H4 (cell line): ENCODE measurements around the gene RTL10. TPM values are rescaled to one million over a fixed set of nuclear protein-coding genes. Genes with fewer than 3 reads are reported as not detected.
"Not testable (repeated sequence)": the region's sequence is repeated elsewhere in the genome, so short reads cannot be mapped to it uniquely, and the experiment has no call there.

Source experiments
- DNase-seq: peaks from one replicate; pipeline ENCODE4 v3.0.0-alpha.2; 2015; ENCODE audit warnings: low spot score
- total RNA-seq: library from RNA; depleted of rRNA; stranded (reverse); fragments of >200 nt; shearing (Covaris generic); gene quantifications from 2 replicates; pipeline ENCODE4 v1.2.3, GENCODE V29; 2014

Gene RTL10
- total RNA-seq, 1 experiment from 2014 or later, result 2.3 TPM

GRCh38 chr22:19844377-19845053 lies 10.2 kb downstream of the RTL10 start:
- DNase-seq, result no peak

- no peak for DNase-seq
Measured at GRCh38 chr22:19843857-19844376, 10.8 kb downstream of the RTL10 start.

GRCh38 chr22:19843107-19843856 lies 11.4 kb downstream of the RTL10 start:
- DNase-seq, result no peak

GRCh38 chr22:19842393-19843106 lies 12.1 kb downstream of the RTL10 start:
- no peak for DNase-seq

GRCh38 chr22:19841641-19842392 lies 12.9 kb downstream of the RTL10 start:
- DNase-seq, result no peak

GRCh38 chr22:19840955-19841640 lies 13.6 kb downstream of the RTL10 start:
- DNase-seq, result no peak

DNA sequence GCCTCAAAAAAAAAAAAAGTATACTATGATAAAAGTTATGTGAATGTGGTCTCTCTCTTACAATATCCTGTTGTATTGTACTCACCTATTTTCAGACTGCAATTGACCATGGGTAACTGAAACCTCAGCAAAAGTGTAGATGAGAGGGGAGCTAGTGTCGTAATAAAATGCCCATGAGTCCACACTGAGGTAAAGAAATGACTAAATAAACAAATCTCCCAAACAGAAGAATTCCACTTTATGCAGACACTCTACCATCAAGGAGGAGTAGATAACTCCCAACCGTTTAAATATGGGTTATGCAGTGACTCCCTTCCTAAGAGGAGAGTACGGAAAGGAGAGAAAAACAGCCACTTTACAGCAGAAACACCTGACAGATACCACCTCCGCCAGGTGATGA lies 14.6 kb downstream of the RTL10 start:
- no peak for DNase-seq

DNA sequence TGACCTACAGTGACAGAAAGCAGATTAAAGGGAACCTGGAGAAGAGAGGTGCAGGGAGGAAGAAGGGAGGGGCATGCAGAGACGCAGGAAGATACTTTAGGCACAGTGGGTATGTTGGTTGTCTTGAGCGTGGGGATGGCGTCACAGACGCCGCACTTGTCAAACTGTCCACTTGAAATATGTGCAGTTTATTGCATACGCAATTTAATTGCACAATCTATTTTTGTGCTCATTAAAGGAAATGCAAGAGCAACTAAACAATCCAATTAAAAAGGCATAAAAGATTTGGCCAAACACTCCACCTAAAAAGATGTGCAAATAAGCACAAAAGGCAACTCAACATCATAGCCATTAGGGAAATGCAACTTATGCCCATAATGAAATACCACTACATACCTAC lies 16.8 kb downstream of the RTL10 start:
- no peak for DNase-seq

DNA sequence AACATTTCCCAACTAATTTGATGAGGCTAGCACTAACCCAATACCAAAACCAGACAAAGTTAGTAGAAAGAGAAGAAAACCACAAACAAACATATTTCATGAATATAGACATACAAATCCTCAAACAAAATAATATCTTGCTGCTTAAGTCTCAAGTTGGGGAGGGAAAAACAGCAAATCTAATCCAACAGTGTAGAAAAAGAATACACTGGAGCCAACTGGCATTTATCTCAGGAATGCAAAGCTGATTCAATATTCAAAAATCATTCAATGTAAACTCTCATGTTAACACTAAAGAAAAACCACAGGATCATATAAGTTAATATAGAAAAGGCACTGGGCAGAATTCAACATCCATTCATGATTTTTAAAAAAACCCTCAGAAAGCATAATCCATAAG lies 18.2 kb downstream of the RTL10 start:
- DNase-seq, result no peak

DNA sequence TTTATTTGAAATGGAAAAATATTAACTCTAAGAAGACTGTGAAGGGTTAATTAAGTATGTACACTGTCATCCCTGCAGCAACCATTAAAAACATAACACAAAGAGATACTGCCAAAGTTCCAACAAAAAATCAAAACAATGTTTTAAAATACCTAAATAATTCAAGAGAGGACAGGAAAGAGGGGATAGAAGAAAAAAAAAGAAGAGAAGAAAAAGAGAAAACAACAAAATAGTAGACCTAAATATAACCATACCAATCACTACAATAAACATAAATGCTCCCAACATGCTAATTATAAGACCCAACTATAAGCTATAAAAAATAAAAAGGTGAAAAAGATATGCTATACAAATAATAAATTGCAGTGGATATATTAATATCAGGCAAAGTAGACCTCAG lies 20.1 kb downstream of the RTL10 start:
- no peak for DNase-seq

- DNase-seq, result not testable (repeated sequence)
Measured at GRCh38 chr22:19833327-19833726, 21.3 kb downstream of the RTL10 start.

- DNase-seq, result no peak
Measured at GRCh38 chr22:19832476-19833108, 22.1 kb downstream of the RTL10 start.

DNA sequence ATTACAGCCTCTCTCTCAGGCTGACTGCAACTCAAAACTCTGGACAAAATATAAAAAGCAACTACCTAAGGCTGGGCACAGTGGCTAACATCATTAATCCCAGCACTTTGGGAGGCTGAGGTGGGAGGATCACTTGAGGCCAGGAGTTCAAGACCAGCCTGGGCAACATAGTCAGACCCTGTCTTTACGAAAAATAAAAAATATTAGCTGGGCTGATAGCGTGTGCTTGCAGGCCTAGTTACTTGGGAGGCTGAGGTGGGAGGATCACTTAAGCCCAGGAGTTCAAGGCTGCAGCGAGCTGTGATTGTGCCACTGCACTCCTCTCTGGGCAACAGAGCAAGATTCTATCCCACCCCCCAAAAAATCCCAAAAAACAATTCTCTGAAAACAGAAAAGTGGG lies 22.7 kb downstream of the RTL10 start:
- not testable (repeated sequence) for DNase-seq

DNA sequence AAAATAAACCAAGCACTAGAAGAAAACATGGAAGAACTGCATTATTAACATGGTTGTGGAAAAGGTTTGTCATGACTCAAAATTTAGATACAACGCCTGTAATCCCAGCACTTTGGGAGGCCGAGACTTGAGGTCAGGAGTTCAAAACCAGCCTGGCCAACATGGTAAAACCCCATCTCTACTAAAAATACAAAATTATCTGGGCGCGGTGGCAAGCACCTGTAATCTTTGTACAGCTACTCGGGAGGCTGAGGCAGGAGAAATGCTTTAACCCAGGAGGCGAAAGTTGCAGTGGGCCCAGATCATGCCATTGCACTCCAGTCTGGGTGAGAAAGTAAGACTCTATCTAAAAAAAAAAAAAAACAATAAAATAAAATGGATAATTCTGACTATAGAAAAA lies 23.7 kb downstream of the RTL10 start:
- no peak for DNase-seq

DNA sequence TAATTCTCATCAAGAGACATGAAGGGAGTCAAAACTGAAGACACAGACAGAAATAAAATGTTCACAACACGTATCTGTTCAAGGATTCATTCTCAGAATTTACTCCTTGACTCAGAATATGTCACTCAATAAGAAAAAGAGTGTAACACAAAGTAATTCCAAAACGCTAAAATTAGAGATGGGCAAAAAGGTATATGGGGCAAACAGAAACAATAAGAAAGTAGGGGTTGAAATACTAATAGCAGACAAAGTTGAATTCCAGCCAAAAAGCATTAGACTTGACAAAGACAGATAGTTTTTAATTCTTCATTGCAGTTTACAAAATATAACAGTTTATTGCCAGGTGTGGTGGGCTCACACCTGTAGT lies 26.7 kb downstream of the RTL10 start:
- DNase-seq, result no peak

- DNase-seq, result no peak
Measured at GRCh38 chr22:19827341-19828034, 27.2 kb downstream of the RTL10 start.

- no peak for DNase-seq
Measured at GRCh38 chr22:19826619-19826950, 28.1 kb downstream of the RTL10 start.

DNA sequence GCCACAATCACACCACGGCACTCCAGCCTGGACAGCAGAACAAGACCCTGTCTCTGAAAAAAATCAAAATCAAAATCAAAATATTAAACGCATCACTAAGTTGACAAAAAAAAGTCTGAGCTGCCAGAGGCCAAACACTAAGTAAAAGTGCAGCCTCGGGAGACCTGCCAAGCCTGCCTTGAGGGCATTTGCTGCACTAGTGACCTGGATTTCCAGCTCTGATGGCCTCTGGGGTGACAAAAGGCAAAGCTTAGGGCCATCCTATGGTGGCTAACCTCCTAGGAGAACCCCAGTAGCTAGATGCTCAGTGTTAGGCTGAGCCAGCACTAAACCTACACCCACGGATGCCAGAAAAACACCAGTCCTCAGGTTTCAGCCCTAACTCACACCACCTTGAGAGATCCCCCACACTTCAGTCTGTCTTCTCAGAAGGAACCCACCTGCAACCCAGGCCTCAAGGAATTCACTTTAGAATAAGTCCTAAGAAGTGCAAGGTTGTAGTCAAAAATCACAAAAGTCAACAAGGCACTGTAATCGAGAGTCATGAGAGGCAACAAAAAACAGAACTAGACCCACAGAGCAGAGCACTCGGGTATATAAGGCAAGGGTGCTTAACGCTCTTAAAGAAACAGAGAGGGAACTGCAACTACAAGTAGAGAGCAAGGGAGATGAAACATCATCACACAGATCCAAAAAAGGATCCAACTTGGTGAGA lies 28.6 kb downstream of the RTL10 start:
- DNase-seq, result no peak

GRCh38 chr22:19824926-19825339 lies 29.7 kb downstream of the RTL10 start:
- no peak for DNase-seq
